ENCODE data around the gene CYB561D1.
A peak's percentile ranks its signal among the peaks of the same experiment; 100 is the strongest.

- peak; percentile 99 for TF ChIP-seq POLR2AphosphoS5 (IDR thresholded peaks at IDR 0.05; ENCODE audit: insufficient read depth in 1 of 2, low read depth in 1 of 2)
- no peak for TF ChIP-seq CTCF (IDR thresholded peaks at IDR 0.05)
These were observed 54.7 kb downstream of the CYB561D1 start, which contains the start of gene GNAI3 for GRCh38 chr1:109548321-109549267.
